Measurements from ENCODE around the gene IL21.
"Not testable (repeated sequence)": the region's sequence is repeated elsewhere in the genome, so short reads cannot be mapped to it uniquely, and the experiment has no call there.

The IL21 gene

GRCh38 chr4:122577189-122577553 is 43.7 kb downstream of the IL21 start:
- no peak for DNase-seq (ENCODE audit: low read depth)

GRCh38 chr4:122576261-122577188 is 44.3 kb downstream of the IL21 start:
- no peak for DNase-seq (ENCODE audit: low read depth)

- DNase-seq (ENCODE audit: low read depth): not testable (repeated sequence)
These were observed 46.5 kb downstream of the IL21 start for GRCh38 chr4:122574347-122574746.

GRCh38 chr4:122562449-122562848 is 58.4 kb downstream of the IL21 start:
- DNase-seq (ENCODE audit: low read depth): no peak

All from activated T-helper 9 cell treated with anti-CD3 and anti-CD28 coated beads, Interleukin-2, amount 50 U/mL, for 16 hours (primary cell).